ENCODE data around the gene HNF4A. TPM values are rescaled to one million over a fixed set of nuclear protein-coding genes. Genes with fewer than 3 reads are reported as not detected.
"Not testable (repeated sequence)": the region's sequence is repeated elsewhere in the genome, so short reads cannot be mapped to it uniquely, and the experiment has no call there.

HNF4A gene
- total and polyA plus RNA-seq, 9 donors = 0.07 to 1.5 (median 0.25) TPM

DNA sequence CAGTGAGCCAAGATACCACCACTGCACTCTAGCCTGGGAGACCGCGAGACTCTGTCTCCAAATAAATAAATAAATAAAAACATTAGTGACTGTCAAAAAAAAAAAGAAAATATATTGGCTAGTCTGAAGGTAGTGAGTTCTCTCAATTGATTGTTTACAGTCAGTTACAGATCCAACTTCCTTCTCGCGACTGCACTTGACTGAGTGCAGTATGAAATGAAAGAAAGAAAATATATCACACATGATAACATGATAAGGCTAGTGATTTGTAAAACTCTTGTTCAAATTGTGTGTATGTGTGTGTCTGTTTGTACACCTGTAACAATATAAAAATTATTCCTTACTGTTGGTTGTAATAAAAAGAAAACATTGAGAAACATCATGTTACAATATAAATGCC is 10.8 kb upstream of the HNF4A start:
- Histone ChIP-seq H3K27me3 (no peaks in the 10 kb centered on the region), H3K4me3 (no peak overlapping the region), H3K27ac (no peak overlapping the region), H3K4me1 (ENCODE audit: insufficient read depth) (no peaks in the 10 kb centered on the region), H3K9me3 (no peaks in the 10 kb centered on the region), H3K36me3 (no peaks in the 10 kb centered on the region)
- TF ChIP-seq, protein P1, sequence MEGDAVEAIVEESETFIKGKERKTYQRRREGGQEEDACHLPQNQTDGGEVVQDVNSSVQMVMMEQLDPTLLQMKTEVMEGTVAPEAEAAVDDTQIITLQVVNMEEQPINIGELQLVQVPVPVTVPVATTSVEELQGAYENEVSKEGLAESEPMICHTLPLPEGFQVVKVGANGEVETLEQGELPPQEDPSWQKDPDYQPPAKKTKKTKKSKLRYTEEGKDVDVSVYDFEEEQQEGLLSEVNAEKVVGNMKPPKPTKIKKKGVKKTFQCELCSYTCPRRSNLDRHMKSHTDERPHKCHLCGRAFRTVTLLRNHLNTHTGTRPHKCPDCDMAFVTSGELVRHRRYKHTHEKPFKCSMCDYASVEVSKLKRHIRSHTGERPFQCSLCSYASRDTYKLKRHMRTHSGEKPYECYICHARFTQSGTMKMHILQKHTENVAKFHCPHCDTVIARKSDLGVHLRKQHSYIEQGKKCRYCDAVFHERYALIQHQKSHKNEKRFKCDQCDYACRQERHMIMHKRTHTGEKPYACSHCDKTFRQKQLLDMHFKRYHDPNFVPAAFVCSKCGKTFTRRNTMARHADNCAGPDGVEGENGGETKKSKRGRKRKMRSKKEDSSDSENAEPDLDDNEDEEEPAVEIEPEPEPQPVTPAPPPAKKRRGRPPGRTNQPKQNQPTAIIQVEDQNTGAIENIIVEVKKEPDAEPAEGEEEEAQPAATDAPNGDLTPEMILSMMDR (IDR thresholded peaks at IDR 0.05) = no peak
- TF ChIP-seq POLR2A (IDR thresholded peaks at IDR 0.05) = no peak
- TF ChIP-seq EP300 (IDR thresholded peaks at IDR 0.05) = no peak
- 79 to 87% (median 85%) methylated on average over 4 of the region's 4 CpGs for WGBS, 3 donors
- DNase-seq = no peak
- intact Hi-C loops (cut with DNase I) = no loop called here

DNA sequence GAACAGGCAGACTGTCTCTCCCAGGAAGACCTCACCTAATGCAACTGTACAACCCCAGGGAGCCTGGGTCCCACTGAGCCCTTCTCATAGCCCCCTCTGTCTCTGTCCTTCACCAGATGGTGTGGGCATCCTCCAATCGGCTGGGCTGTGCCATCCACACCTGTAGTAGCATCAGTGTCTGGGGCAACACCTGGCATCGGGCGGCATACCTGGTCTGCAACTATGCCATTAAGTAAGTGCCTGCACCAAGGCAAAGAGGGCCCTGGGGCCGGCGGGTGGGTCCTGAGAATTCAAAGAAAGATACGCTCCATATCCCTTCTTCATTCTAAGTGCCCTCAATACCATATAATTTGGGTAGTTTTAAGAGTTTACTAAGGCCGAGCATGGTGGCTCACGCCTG is 10.4 kb upstream of the HNF4A start:
- Histone ChIP-seq H3K9me3 (no peaks in the 10 kb centered on the region), H3K27ac (no peak overlapping the region), H3K4me3 (no peak overlapping the region), H3K36me3 (no peaks in the 10 kb centered on the region), H3K4me1 (ENCODE audit: insufficient read depth) (no peaks in the 10 kb centered on the region), H3K27me3 (no peaks in the 10 kb centered on the region)
- TF ChIP-seq, protein P1 (IDR thresholded peaks at IDR 0.05) = no peak
- no peak for TF ChIP-seq EP300 (IDR thresholded peaks at IDR 0.05)
- no peak for TF ChIP-seq POLR2A (IDR thresholded peaks at IDR 0.05)
- DNase-seq = no peak
- 92 to 95% (median 93%) methylated on average over 8 of the region's 8 CpGs for WGBS, 3 donors
- intact Hi-C loops (cut with DNase I) = no loop called here

DNA sequence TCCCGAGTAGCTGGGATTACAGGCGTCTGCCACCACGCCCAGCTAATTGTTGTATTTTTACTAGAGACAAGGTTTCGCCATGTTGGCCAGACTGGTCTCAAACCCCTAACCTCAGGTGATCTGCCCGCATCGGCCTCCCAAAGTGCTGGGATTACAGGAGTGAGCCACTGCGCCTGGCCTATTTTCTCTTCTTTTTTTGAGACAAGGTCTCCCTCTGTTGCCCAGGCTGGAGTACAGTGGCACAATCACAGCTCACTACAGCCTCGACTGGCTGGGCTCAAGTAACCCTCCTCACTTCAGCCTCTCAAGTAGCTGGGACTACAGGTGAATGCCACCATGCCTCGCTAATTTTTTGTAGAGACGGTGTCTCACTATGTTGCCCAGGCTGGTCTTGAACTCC is 9.6 kb upstream of the HNF4A start:
- H3K36me3 ChIP-seq; H3K4me1 ChIP-seq (ENCODE audit: insufficient read depth); H3K27me3 ChIP-seq; H3K4me3 ChIP-seq; DNase-seq; H3K9me3 ChIP-seq; H3K27ac ChIP-seq; intact Hi-C loops (cut with DNase I): not testable (repeated sequence)
- WGBS, 3 donors = 92 to 93% (median 93%) methylated on average over 10 of the region's 10 CpGs

DNA sequence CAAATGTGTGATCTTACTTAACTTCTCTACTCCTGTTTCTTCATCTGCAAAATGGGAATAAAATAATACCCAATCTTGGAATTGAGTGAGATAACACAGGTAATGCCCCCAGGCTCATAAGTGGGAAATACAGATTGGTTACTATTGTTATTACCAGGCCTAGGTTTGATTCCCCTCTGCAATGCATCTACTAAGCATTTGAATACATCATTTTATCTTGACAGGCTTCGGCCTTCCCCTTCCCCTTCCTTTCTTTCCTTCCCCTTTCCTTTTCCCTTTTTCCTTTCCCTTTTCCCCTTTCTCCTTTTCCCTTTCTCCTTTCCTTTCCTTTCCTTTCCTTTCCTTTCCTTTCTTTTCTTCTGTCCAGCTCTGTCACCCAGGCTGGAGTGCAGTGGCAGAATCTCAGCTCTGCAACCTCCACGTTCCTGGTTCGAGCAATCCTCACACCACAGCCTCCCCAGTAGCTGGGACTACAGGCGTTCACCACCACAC is 7.3 kb upstream of the HNF4A start:
- DNase-seq = no peak
- intact Hi-C loops (cut with DNase I) = no loop called here
- Histone ChIP-seq H3K36me3 (no peaks in the 10 kb centered on the region), H3K9me3 (no peaks in the 10 kb centered on the region), H3K4me3 (no peak overlapping the region), H3K4me1 (ENCODE audit: insufficient read depth) (no peaks in the 10 kb centered on the region), H3K27ac (no peak overlapping the region), H3K27me3 (no peaks in the 10 kb centered on the region)
- TF ChIP-seq POLR2A (IDR thresholded peaks at IDR 0.05) = no peak
- TF ChIP-seq EP300 (IDR thresholded peaks at IDR 0.05) = no peak
- TF ChIP-seq, protein P1 (IDR thresholded peaks at IDR 0.05) = no peak
- 94 to 97% (median 96%) methylated on average over 4 of the region's 4 CpGs for WGBS, 3 donors

DNA sequence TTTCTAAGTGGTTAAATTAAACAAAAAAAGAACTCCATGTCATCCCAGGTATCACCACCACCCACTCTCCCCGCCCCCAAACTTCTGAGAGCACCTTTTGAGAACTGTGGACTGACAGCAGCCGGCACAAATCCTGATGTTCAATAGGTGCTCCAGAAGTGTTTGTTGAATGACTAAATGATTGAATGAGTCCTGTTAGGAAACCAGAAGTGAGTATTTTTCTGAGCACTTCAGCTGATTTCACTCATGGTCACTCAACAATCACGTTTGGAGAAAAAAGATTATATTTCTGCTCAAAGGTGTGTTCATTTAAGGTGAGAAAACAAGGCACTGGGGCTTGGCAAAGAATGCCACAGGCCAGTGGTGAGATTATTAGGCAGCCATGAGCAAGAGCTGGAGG is 6.2 kb upstream of the HNF4A start:
- H3K9me3 ChIP-seq = no peaks in the 10 kb centered on the region
- TF ChIP-seq EP300 (IDR thresholded peaks at IDR 0.05) = no peak
- TF ChIP-seq, protein P1 (IDR thresholded peaks at IDR 0.05) = no peak
- no peak for TF ChIP-seq POLR2A (IDR thresholded peaks at IDR 0.05)
- no peaks in the 10 kb centered on the region for H3K4me1 ChIP-seq (ENCODE audit: insufficient read depth)
- no peak overlapping the region for H3K4me3 ChIP-seq
- no peak for DNase-seq
- intact Hi-C loops (cut with DNase I) = no loop called here
- WGBS, 3 donors = 87 to 91% (median 90%) methylated on average over 3 of the region's 3 CpGs
- no peak overlapping the region for H3K27ac ChIP-seq
- H3K27me3 ChIP-seq = no peaks in the 10 kb centered on the region
- no peaks in the 10 kb centered on the region for H3K36me3 ChIP-seq

Data from ovary (tissue), 9 donors.